ENCODE measurements around the gene ALCAM. TPM values are rescaled to one million over a fixed set of nuclear protein-coding genes. Genes with fewer than 3 reads are reported as not detected.

ALCAM gene
- polyA plus RNA-seq, 3 donors: 7.1 to 8.0 (median 7.9) TPM

GRCh38 chr3:105582015-105582414 is 215.3 kb downstream of the ALCAM start:
- Mint-ChIP-seq H3K36me3 (peaks cover under 1% of the 10 kb centered on the region in 2 donors), H3K27me3 (ENCODE audit: low read depth in 3 of 3) (peaks cover 0 to 3% (median 0%) of the 10 kb centered on the region in 3 donors), H3K4me1 (no peaks in the 10 kb centered on the region), H3K27ac (no peak overlapping the region), H3K9me3 (peaks cover 0 to 9% (median 2%) of the 10 kb centered on the region in 7 donors), H3K4me3 (no peak overlapping the region)
- no peak for TF ChIP-seq CTCF (IDR thresholded peaks at IDR 0.05)
- Histone ChIP-seq H3K4me3 (replicated peaks in 1 of 3; ENCODE audit: low read depth in 2 of 3, low read length in 3 of 3) (no peak overlapping the region), H3K79me2 (ENCODE audit: insufficient read depth, low read length) (no peaks in the 10 kb centered on the region), H3K36me3 (replicated peaks in 1 of 2; ENCODE audit: control insufficient read depth in 1 of 2, insufficient read depth in 2 of 2, low read length in 2 of 2) (peaks cover 0 to 2% of the 10 kb centered on the region in 2 donors), H2AFZ (ENCODE audit: insufficient read depth, low read depth, low read length, poor library complexity, severe bottlenecking) (no peak overlapping the region), H3K4me2 (replicated peaks; ENCODE audit: extremely low read depth, low read length, poor library complexity, severe bottlenecking) (no peak overlapping the region), H3K27ac (ENCODE audit: low read depth in 1 of 2, low read length in 2 of 2) (no peak overlapping the region), H3K4me1 (ENCODE audit: control insufficient read depth in 1 of 2, insufficient read depth in 2 of 2, low read length in 2 of 2) (no peaks in the 10 kb centered on the region), H3K9ac (ENCODE audit: insufficient read depth, low read length, poor library complexity, severe bottlenecking) (no peak overlapping the region), H3K27me3 (ENCODE audit: control insufficient read depth in 2 of 2, insufficient read depth in 2 of 2, low read length in 2 of 2) (no peaks in the 10 kb centered on the region), H4K20me1 (ENCODE audit: insufficient read depth, low read length) (no peaks in the 10 kb centered on the region), H3K9me3 (replicated peaks in 1 of 2; ENCODE audit: control insufficient read depth in 1 of 2, insufficient read depth in 1 of 2, low read length in 2 of 2) (no peaks in the 10 kb centered on the region)
- intact Hi-C loops (cut with micrococcal nuclease): no loop called here
- DNase-seq: no peak
- WGBS (ENCODE audit: insufficient coverage): 100% methylated on average over 4 of the region's 6 CpGs

GRCh38 chr3:105584003-105584790 is 217.5 kb downstream of the ALCAM start:
- H3K27ac ChIP-seq (ENCODE audit: low read depth in 1 of 2, low read length in 2 of 2): no peak overlapping the region
- no peak for TF ChIP-seq CTCF (IDR thresholded peaks at IDR 0.05)
- H3K27ac Mint-ChIP-seq: no peak overlapping the region
- H3K4me3 Mint-ChIP-seq: no peak overlapping the region
- WGBS (ENCODE audit: insufficient coverage): 79% methylated on average over 3 of the region's 3 CpGs
- DNase-seq: no peak
- no peaks in the 10 kb centered on the region for H3K27me3 ChIP-seq (ENCODE audit: control insufficient read depth in 2 of 2, insufficient read depth in 2 of 2, low read length in 2 of 2)
- no peak overlapping the region for H3K9ac ChIP-seq (ENCODE audit: insufficient read depth, low read length, poor library complexity, severe bottlenecking)
- no peaks in the 10 kb centered on the region for H3K36me3 Mint-ChIP-seq
- no peaks in the 10 kb centered on the region for H3K4me1 ChIP-seq (ENCODE audit: control insufficient read depth in 1 of 2, insufficient read depth in 2 of 2, low read length in 2 of 2)
- no peaks in the 10 kb centered on the region for H3K79me2 ChIP-seq (ENCODE audit: insufficient read depth, low read length)
- H3K9me3 ChIP-seq (replicated peaks in 1 of 2; ENCODE audit: control insufficient read depth in 1 of 2, insufficient read depth in 1 of 2, low read length in 2 of 2): no peaks in the 10 kb centered on the region
- no peak overlapping the region for H3K4me3 ChIP-seq (replicated peaks in 1 of 3; ENCODE audit: low read depth in 2 of 3, low read length in 3 of 3)
- H3K4me2 ChIP-seq (replicated peaks; ENCODE audit: extremely low read depth, low read length, poor library complexity, severe bottlenecking): no peak overlapping the region
- H3K4me1 Mint-ChIP-seq: no peaks in the 10 kb centered on the region
- peaks cover 0 to 3% (median 0%) of the 10 kb centered on the region in 3 donors for H3K27me3 Mint-ChIP-seq (ENCODE audit: low read depth in 3 of 3)
- H4K20me1 ChIP-seq (ENCODE audit: insufficient read depth, low read length): no peaks in the 10 kb centered on the region
- no peak overlapping the region for H2AFZ ChIP-seq (ENCODE audit: insufficient read depth, low read depth, low read length, poor library complexity, severe bottlenecking)
- H3K36me3 ChIP-seq (replicated peaks in 1 of 2; ENCODE audit: control insufficient read depth in 1 of 2, insufficient read depth in 2 of 2, low read length in 2 of 2): no peaks in the 10 kb centered on the region
- H3K9me3 Mint-ChIP-seq: peaks cover 0 to 9% (median 2%) of the 10 kb centered on the region in 7 donors
- intact Hi-C loops (cut with micrococcal nuclease): no loop called here

All from CD14-positive monocyte (primary cell).